GM12874 (cell line): ENCODE data around the gene PSMD1.

ENCODE experiments used
- TF ChIP-seq, protein P1 (sequence below): IDR thresholded peaks from 2 replicates; pipeline ENCODE4 v1.5.1; 2011; ENCODE audit warnings: low read depth, mild to moderate bottlenecking, control low read depth, low read length, moderate library complexity; ENCODE audit not compliant: insufficient read depth

The PSMD1 gene

DNA sequence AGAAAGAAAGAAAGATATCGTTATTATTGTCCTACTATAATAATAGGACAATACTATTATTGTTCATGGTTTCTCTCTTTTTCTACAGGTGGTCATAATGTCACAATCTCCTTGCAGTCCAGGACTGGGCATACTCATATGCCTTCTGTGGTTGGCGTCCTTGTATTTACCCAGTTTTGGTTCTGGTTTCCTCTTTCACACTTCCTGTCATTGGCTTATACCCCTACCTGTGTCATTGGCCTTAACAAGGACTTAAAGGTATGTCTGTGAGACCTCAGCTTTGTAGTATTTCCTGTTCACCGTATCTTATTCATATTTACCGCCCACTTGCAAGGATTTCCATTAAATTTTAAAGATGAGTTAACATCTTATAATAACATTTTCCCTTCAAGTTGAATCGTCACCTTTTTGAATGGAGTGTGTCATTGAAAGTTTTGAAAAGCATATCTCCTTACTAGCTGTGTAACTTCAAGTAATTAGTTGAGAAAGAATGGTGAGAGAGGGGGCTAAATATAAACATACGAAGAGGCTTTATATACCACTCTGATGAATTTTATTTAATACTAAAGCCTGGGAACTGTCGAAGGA is 104.7 kb downstream of the PSMD1 start:
- TF ChIP-seq, protein P1, sequence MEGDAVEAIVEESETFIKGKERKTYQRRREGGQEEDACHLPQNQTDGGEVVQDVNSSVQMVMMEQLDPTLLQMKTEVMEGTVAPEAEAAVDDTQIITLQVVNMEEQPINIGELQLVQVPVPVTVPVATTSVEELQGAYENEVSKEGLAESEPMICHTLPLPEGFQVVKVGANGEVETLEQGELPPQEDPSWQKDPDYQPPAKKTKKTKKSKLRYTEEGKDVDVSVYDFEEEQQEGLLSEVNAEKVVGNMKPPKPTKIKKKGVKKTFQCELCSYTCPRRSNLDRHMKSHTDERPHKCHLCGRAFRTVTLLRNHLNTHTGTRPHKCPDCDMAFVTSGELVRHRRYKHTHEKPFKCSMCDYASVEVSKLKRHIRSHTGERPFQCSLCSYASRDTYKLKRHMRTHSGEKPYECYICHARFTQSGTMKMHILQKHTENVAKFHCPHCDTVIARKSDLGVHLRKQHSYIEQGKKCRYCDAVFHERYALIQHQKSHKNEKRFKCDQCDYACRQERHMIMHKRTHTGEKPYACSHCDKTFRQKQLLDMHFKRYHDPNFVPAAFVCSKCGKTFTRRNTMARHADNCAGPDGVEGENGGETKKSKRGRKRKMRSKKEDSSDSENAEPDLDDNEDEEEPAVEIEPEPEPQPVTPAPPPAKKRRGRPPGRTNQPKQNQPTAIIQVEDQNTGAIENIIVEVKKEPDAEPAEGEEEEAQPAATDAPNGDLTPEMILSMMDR = no peak

DNA sequence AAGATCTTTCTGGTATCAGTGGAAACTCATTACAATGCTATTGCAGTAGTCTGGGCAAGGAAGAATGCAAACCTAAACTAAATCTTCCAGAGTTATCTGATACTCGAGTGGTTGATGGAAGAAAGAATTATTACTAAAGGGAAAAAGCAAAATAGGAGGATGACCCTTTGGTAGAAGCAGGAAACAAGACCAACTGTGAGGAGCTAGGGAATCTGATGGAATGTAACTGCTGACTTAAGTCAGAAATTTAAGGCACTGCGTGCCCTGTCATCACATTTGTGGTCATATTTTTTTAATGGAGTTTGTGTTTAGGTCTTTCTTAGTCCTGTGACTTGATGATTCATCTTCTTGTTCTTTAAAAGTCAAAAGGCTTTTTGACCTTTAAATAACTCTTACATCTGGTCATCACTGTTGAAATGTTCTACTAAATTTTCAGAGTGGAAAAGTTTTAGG is 105.2 kb downstream of the PSMD1 start:
- TF ChIP-seq, protein P1 = no peak

DNA sequence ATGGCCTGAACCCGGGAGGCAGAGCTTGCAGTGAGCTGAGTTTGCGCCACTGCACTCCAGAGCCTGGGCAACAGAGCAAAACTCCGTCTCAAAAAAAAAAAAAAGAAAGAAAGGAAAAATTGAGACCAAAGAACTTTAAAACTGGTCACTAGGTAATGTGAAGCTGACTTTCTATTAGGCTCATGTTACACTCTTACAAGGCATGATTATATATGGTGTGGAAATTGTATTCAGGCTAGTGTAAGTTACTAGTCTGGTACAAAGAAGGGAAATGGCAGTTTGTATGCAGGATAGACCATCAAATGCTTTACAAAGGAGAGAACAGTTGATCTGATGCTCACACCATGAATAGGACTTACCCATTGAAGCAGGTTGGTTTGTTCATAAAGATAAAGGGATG is 106.3 kb downstream of the PSMD1 start:
- TF ChIP-seq, protein P1 = no peak

DNA sequence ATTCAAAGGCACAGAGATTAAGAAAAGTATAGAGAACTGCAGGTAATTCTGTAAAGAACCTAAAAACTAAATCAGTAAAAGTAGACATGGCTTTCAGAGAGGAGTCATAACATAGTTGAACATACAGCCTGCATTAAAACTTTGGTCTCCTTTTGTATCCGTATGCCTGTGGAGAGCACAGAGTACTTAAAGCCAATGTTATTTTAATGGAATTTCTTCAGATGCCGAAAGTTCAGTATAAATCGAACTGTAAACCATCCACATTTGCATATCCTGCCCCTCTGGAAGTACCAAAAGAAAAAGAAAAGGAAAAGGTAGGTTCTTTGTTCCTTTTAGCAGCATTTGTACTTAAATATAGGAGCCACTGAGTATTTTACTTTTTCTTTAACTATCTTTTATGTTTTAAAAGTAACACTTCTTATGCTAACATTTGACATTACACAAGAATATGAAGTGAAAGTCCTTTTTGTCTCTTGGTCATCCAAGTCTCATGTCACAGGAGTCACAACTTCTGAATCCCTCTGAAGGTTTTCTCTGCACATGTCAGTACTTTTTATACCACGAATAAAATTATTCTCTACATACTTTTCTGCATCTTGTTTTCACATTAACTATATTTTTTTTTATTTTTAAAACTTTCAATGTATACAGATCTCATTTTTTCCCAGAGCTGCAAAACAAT is 106.9 kb downstream of the PSMD1 start:
- TF ChIP-seq, protein P1 = no peak

DNA sequence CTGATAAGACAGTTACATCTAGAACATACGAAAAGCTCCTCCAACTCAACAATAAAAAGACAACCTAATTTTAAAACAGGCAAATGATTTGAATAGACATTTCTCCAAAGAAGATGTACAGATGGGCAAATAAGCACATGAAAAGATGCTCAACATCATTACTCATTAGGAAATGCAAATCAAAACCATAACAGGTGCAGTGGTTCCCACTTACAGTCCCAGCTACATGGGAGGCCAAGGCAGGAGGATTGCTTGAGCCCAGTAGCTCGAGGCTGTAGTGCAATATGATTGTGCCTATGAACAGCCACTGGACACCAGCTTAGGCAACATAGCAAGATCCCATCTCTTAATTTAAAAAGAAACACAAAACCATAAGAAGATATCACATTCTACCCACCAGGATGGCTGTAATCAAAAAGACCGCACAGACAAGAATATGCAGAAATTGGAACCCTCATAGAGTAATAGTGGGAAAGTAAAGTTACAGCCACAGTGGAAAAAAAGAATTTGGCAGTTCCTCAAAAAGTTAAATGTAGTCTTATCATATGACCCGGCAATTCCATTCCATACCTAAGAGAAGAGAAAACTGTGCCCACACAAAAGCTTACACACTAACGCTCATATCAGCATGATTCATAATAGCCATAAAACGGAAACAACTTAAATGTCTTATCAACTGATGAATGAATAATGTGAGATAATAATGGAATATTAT is 111.2 kb downstream of the PSMD1 start:
- TF ChIP-seq, protein P1 = no peak

DNA sequence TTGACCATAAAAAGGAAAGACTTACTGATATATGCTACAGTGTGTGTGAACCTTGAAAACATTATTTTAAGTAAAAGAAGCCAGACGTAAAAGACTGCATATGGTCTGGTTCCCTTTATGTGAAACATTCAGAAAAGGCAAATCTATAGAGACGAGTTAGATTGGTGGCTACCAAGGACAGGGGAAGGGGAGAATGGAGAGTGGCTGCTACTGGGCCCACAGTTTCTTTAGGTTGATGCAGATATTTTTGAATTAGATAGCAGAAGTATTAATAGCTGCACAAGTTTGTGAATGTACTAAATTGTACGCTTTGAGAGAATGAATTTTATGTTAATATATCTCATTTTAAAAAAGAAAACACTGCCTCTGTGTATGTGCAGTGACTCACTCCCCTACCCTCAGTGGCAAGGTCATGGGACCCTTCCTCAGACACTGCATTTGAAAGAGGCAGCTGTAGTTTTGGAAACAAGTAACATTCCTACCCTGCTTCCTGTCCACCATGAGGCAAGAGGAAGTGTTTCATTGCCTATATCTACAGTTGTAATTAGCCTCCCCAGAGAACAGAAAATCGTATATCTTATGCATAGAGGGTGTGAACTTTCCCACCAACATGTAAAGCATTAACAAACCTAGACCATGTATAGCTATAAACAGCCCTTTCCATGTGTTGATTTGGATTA is 111.9 kb downstream of the PSMD1 start:
- TF ChIP-seq, protein P1 = no peak

DNA sequence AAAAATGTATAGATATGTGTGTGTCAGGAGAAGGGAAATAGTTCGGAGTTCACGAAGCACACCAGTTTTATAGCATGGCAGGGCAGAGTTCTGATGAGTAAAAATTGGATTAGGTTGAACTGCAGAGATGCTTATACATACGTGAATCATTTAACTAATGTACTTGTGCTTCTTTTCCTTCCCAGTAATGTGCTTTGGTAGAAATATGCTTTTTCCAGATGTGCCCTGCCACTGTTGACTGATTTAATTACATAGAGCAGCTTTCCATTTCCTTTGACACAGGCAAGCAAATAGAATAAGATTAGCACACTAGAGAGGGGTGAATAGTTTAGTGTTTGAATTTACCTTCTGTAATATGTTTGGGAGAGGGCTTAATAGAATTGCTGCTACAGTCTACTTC is 112.8 kb downstream of the PSMD1 start:
- TF ChIP-seq, protein P1 = no peak
